OCI-LY7 (cell line): ENCODE data around the gene CMIP. TPM values are rescaled to one million over a fixed set of nuclear protein-coding genes. Genes with fewer than 3 reads are reported as not detected.

ENCODE experiments used
- BruUV-seq: library from RNA; stranded (reverse); fragments of 400-500 nt; replicated peaks from 2 replicates; lab custom pipeline; 2021; lab: Mats Ljungman, UMichigan
- CTCF ChIA-PET: fragments of 300-600 bp; sonication (Branson Sonifier 250); formaldehyde crosslinking; loops from one replicate; lab custom pipeline; 2022; ENCODE audit warnings: antibody characterized with exemption; ENCODE audit not compliant: unreplicated experiment; lab: Charles Lee
- POLR2A ChIA-PET: fragments of 300-600 bp; sonication (Branson Sonifier 250); formaldehyde crosslinking; loops from one replicate; lab custom pipeline; 2022; ENCODE audit warnings: antibody characterized with exemption; lab: Charles Lee
- DNase-seq: peaks from one replicate; pipeline ENCODE4 v3.0.0-alpha.2; 2015; ENCODE audit warnings: low spot score
- H2AFZ ChIP-seq: fragments of 200-600 bp; sonication (generic), shearing (Covaris generic); 2 replicates; pipeline ENCODE4 v1.6.1; 2014; ENCODE audit warnings: mild to moderate bottlenecking, antibody characterized with exemption, low read length, moderate library complexity
- H3K27ac ChIP-seq: fragments of 200-600 bp; sonication (generic); 2 replicates; pipeline ENCODE4 v1.5.1; 2014; ENCODE audit warnings: mixed run types, low read depth, mild to moderate bottlenecking, moderate library complexity, low read length, inconsistent platforms; ENCODE audit not compliant: poor library complexity, severe bottlenecking
- H3K36me3 ChIP-seq: fragments of 200-600 bp; sonication (generic); 2 replicates; pipeline ENCODE4 v1.6.1; 2014; ENCODE audit warnings: mild to moderate bottlenecking, antibody characterized with exemption, low read length, moderate library complexity, mixed read lengths; ENCODE audit not compliant: insufficient read depth
- H3K4me1 ChIP-seq: fragments of 200-600 bp; sonication (generic); 2 replicates; pipeline ENCODE4 v1.5.1; 2014; ENCODE audit warnings: mild to moderate bottlenecking, low read length; ENCODE audit not compliant: insufficient read depth, poor library complexity, severe bottlenecking
- H3K4me2 ChIP-seq: fragments of 200-600 bp; sonication (generic); 2 replicates; pipeline ENCODE4 v1.6.1; 2014; ENCODE audit warnings: mild to moderate bottlenecking, low read length
- H3K4me3 ChIP-seq: fragments of 200-600 bp; sonication (generic); 2 replicates; pipeline ENCODE4 v1.5.1; 2014; ENCODE audit warnings: mild to moderate bottlenecking, low read depth, low read length; ENCODE audit not compliant: poor library complexity, severe bottlenecking
- H3K79me2 ChIP-seq: fragments of 200-600 bp; sonication (generic); 2 replicates; pipeline ENCODE4 v1.6.1; 2016; ENCODE audit warnings: low read depth, mild to moderate bottlenecking, low read length, moderate library complexity, mixed read lengths; ENCODE audit not compliant: insufficient read depth
- H3K9me2 ChIP-seq: fragments of 200-600 bp; sonication (generic); 2 replicates; pipeline ENCODE4 v1.6.1; 2016; ENCODE audit warnings: mild to moderate bottlenecking, low read length, mixed read lengths; ENCODE audit not compliant: insufficient read depth
- H3K9me3 ChIP-seq: fragments of 200-600 bp; sonication (generic); 2 replicates; pipeline ENCODE4 v1.6.1; 2014; ENCODE audit warnings: mild to moderate bottlenecking, mixed run types, low read length, mixed read lengths
- H4K20me1 ChIP-seq: fragments of 200-600 bp; sonication (generic); 2 replicates; pipeline ENCODE4 v1.6.1; 2014; ENCODE audit warnings: mild to moderate bottlenecking, antibody characterized with exemption, low read length, moderate library complexity, mixed read lengths; ENCODE audit not compliant: insufficient read depth
- EZH2phosphoT487 ChIP-seq: fragments of 200-600 bp; sonication (generic); IDR thresholded peaks from 2 replicates; pipeline ENCODE4 v1.6.1; 2018; ENCODE audit warnings: low read depth, borderline replicate concordance, mild to moderate bottlenecking, mixed run types, antibody characterized with exemption, low read length, moderate library complexity, mixed read lengths
- intact Hi-C: fragments of 100-400 bp; cut with micrococcal nuclease; formaldehyde crosslinking; loops from one replicate; pipeline ENCODE4 v1.10.0; 2022; ENCODE audit not compliant: unreplicated experiment
- total RNA-seq, 2 experiments: library from RNA; depleted of rRNA in 1 of 2; stranded (reverse); fragments of >200 nt in 1 of 2; shearing (Covaris generic) in 1 of 2; gene quantifications; 2 replicates each; pipeline ENCODE4 v1.2.3, GENCODE V29; 2014 to 2022
- TF ChIP-seq, protein P1 (sequence below): fragments of 200-600 bp; sonication (generic); conservative IDR thresholded peaks from 2 replicates; pipeline ENCODE4 v1.5.1; 2014; ENCODE audit warnings: mild to moderate bottlenecking, antibody characterized with exemption, low read length, moderate library complexity, mixed read lengths

Gene CMIP
- total RNA-seq, 2 experiments from 2014 or later, result 15.4 to 70.3 TPM

DNA sequence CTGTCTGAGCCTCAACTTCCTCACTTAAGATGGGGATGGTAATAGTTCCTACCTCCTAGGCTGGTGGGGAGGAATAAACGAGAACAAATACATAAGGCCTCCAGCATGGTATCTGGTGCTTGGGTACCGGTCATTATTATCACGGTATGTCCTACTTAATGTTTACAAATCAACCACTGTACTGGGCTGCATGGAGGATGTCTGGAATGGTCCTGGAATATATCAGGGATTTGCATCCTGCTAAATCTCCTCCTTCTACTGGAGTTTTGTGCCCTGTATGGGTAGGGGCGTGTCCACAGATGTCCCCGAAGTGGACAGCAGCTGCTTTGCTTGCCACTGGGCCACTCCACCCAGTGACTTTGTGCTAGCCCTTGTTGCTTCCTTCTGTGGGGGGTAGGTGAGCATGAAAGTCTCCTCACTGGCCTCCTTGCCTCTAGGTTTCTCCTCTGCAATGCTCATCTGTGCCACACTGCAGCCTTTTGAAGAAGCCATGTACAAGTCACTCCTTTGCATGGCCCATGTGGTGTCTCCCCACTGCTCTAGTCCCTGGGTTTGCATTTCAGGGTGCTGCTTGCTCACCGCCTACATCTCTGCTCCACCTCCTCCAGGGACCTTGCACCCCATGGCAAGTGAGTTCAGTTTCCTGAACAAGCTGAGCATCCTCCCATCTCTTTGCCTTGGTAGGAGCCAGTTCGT lies 2.2 kb upstream of the CMIP start:
- Histone ChIP-seq H3K4me2 (no peak overlapping the region), H3K9me3 (no peaks in the 10 kb centered on the region), H3K36me3 (peaks cover 3% of the 10 kb centered on the region; the same call in 1 of the 2 replicates), H2AFZ (no peak overlapping the region), H3K4me3 (no peak overlapping the region), H3K4me1 (peaks cover 17% of the 10 kb centered on the region), H3K27ac (no peak overlapping the region), H3K9me2 (no peaks in the 10 kb centered on the region), H4K20me1 (no peaks in the 10 kb centered on the region; the same call in 1 of the 2 replicates), H3K79me2 (peaks cover 22% of the 10 kb centered on the region)
- no TSS peak for BruUV-seq
- intact Hi-C loops, result no loop called here
- ChIA-PET POLR2A (interaction anchor here (1.1 to 1.6 kb wide), 3 partner anchors 8 to 37 kb away, joined by 3 to 6 read pairs (median 4); no protein-coding TSS in a partner anchor), CTCF (no interaction called here)
- DNase-seq, result no peak
- TF ChIP-seq, protein P1, sequence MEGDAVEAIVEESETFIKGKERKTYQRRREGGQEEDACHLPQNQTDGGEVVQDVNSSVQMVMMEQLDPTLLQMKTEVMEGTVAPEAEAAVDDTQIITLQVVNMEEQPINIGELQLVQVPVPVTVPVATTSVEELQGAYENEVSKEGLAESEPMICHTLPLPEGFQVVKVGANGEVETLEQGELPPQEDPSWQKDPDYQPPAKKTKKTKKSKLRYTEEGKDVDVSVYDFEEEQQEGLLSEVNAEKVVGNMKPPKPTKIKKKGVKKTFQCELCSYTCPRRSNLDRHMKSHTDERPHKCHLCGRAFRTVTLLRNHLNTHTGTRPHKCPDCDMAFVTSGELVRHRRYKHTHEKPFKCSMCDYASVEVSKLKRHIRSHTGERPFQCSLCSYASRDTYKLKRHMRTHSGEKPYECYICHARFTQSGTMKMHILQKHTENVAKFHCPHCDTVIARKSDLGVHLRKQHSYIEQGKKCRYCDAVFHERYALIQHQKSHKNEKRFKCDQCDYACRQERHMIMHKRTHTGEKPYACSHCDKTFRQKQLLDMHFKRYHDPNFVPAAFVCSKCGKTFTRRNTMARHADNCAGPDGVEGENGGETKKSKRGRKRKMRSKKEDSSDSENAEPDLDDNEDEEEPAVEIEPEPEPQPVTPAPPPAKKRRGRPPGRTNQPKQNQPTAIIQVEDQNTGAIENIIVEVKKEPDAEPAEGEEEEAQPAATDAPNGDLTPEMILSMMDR, result no peak
- TF ChIP-seq EZH2phosphoT487, result no peak

DNA sequence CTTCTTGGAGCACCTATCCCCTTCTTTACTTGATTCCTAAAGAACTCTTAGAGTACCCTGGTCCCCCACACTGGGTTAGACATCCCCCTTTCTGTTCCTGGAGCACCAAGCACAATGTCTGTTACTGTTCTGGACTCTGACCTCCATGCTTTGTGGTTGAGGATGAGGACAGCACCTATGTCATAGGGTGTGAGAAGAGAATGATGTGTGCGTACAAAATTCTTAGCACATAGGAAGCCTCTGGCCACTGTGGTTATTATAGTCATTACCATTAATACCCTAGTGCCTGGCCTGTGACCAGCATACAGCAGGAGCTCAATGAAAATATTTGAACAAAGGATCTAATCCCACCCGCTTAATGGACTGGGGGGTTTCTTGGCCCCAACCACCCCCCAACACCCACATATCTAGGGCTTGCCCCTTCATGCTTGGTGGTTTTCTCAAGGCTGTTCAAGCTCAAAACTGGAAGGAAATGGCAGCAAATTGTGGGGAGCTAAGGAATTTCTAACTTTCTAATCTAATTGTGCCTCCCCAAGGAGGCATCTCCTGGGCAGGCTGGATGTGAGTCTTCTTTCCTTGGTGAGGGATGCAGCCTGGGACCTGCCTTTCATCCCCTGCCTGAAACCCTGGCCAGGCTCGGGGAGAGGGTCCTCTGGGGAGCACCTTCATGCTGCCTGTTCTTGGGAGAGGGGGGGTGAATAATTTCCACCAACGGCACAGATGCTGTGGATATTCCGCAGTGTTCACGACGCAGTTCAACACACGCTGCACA lies 1.5 kb upstream of the CMIP start:
- Histone ChIP-seq H3K9me2 (no peaks in the 10 kb centered on the region), H3K4me1 (peaks cover 23% of the 10 kb centered on the region)

More for the DNA sequence above, 1.5 kb upstream of the CMIP start:
- H3K27ac ChIP-seq, result no peak overlapping the region
- no peak overlapping the region for H3K4me2 ChIP-seq
- no peak overlapping the region for H2AFZ ChIP-seq
- TF ChIP-seq, protein P1, result no peak
- no peak for TF ChIP-seq EZH2phosphoT487
- intact Hi-C loops, result no loop called here
- ChIA-PET POLR2A (interaction anchor here (1.1 to 1.6 kb wide), 3 partner anchors 9 to 36 kb away, joined by 3 to 6 read pairs (median 4); no protein-coding TSS in a partner anchor), CTCF (interaction anchor here (0.7 kb wide), 1 partner anchor 38 kb away, joined by 3 read pairs; no protein-coding TSS in a partner anchor)
- peaks cover 29% of the 10 kb centered on the region for H3K79me2 ChIP-seq
- no peak overlapping the region for H3K4me3 ChIP-seq
- BruUV-seq, result TSS peak; percentile 54
- no peaks in the 10 kb centered on the region; the same call in 1 of the 2 replicates for H4K20me1 ChIP-seq
- no peaks in the 10 kb centered on the region for H3K9me3 ChIP-seq
- no peak for DNase-seq
- H3K36me3 ChIP-seq, result peaks cover 10% of the 10 kb centered on the region; the same call in 1 of the 2 replicates
